HG03558 (cell line): ENCODE results near the gene DMAC2.
"Not testable (repeated sequence)": the region's sequence is repeated elsewhere in the genome, so short reads cannot be mapped to it uniquely, and the experiment has no call there.

ENCODE experiments used
- ATAC-seq: cut with Tn5 transposase; IDR thresholded peaks from one replicate; pipeline ENCODE4 v1.9.1; 2021; ENCODE audit warnings: moderate number of reproducible peaks; ENCODE audit not compliant: unreplicated experiment; ENCODE audit errors: extremely low read depth

Gene DMAC2

GRCh38 chr19:41424335-41425173 lies 15.2 kb downstream of the DMAC2 start:
- ATAC-seq = no peak

DNA sequence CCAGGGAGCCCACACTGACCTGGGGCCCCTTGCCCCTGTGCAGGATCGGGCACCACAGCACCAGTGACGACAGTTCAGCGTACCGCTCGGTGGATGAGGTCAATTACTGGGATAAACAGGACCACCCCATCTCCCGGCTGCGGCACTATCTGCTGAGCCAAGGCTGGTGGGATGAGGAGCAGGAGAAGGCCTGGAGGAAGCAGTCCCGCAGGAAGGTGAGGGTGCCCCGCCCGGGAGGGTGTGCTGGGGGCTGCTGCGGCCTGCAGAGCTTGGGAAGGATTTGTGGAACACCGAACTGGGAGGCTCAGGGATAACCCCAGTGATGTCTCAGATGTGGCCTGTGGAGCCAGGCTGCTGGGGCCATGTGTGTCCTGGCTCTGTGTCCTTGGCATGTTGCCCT lies 16.8 kb downstream of the DMAC2 start:
- no peak for ATAC-seq

GRCh38 chr19:41422456-41422855 lies 17.3 kb downstream of the DMAC2 start:
- ATAC-seq = no peak

GRCh38 chr19:41421973-41422372 lies 17.7 kb downstream of the DMAC2 start:
- ATAC-seq = no peak

GRCh38 chr19:41421314-41421713 lies 18.4 kb downstream of the DMAC2 start:
- no peak for ATAC-seq

DNA sequence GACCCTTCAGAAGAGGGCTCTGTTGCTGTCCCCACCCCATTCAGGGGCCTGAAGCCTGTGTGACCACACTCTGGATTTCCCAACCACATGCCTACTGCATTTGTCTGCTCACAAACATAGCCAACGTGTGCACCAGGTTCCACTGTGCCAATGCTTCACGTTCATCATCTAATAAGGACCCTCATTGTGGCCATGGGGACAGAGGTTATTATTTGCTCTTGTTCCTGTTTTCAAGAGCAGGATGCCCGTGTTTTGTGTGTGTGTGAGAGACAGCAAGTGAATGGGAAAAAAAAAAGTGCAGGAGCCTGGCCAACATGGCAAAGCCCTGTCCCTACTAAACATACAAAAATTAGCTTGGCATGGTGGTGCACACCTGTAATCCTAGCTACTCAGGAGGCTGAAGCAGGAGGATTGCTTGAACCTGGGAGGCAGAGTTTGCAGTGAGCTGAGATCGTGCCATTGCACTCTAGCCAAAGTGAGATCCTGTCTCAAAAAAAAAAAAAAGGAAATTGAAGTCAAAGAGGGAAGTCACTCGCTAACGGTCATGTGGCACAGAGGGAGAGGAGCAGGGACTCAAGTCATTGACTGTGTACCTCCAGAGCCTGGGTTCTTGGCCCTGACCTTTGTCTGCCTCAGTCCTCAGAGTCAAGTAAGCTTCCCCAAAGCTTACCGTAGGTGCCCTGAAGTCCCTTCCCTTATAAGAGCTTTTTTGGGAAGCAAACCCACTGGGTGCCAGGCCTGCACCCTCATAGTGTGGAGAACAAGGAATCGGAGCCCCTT lies 19.4 kb downstream of the DMAC2 start:
- no peak for ATAC-seq

- ATAC-seq = no peak
Measured at GRCh38 chr19:41416194-41416674, 23.5 kb downstream of the DMAC2 start.

DNA sequence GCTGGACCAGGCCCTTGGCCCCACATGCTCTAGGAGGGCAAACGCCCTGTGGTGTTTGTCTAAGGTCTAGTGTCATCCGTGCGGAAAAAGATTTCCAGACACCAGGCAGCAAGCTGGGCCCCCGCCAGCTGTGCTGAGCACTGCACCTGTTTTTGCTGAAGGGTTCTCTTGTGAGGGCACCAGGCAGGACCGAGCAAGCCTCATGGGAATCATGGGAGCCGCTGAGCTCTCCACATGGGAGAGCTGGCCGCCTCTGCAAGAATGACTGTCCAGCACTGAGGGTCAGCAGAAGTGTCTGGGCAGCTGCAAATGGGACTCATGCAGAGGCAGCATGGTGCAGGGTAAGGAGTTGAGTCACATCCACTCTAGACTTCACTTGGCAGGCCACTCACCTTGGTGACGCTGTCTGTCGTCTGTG lies 24.5 kb downstream of the DMAC2 start:
- ATAC-seq = no peak

DNA sequence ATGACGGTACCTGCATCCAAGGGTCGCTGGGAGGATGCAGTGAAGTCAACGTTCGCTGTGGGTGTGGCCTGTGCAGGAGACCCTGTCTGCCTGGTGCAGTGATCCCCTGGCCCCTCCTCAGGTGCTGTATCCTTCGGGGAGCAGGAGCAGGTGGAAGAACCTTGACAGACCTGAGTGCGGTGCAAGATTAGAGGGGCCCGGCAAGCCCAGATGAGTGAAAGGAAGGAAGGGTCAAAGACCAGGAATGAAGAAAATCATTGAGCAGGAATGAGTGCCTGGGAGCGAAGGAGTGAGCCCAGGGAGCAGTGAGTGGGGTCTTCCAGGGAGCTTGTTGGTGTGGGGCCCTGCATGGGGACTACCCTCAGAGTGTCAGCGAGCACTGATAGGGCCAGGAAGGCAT lies 25.3 kb downstream of the DMAC2 start:
- no peak for ATAC-seq

- ATAC-seq = no peak
Measured at GRCh38 chr19:41413947-41414346, 25.8 kb downstream of the DMAC2 start.

GRCh38 chr19:41412953-41413352 lies 26.8 kb downstream of the DMAC2 start:
- no peak for ATAC-seq

DNA sequence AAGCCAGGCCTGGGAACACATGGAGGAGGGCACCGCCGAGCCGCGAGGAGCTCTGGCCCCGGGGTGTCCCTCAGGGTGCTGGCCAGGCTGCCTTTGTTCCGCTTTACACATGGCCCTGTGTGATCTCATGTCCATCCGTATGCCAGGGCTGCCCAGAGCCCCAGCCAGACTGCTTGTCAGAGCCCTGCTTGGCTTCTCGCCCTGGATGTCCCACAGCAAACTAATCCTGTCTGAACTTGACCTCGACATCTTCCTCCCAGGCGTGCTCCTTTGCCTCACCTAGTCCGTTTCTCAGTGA lies 27.8 kb downstream of the DMAC2 start:
- ATAC-seq = no peak

GRCh38 chr19:41411100-41411967 lies 28.4 kb downstream of the DMAC2 start:
- no peak for ATAC-seq

- no peak for ATAC-seq
Measured at GRCh38 chr19:41410336-41411054, 29.2 kb downstream of the DMAC2 start.

GRCh38 chr19:41409288-41409687 lies 30.4 kb downstream of the DMAC2 start:
- ATAC-seq = no peak

DNA sequence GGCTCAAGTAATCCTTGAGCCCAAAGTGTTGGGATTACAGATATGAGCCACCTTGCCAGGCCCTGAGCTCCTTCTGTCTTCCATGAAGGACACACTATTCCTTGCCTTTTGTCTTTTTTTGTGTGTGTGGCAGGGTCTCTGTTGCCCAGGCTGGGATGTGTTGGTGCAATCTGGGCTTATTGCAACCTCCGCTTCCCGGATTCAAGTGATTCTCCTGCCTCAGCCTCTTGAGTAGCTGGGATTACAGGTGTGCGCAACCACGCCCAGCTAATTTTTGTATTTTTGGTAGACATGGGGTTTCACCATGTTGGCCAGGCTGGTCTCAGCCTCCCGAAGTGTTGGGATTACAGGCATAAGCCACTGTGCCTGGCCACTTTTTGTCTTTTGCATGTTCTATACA lies 30.9 kb downstream of the DMAC2 start:
- not testable (repeated sequence) for ATAC-seq

DNA sequence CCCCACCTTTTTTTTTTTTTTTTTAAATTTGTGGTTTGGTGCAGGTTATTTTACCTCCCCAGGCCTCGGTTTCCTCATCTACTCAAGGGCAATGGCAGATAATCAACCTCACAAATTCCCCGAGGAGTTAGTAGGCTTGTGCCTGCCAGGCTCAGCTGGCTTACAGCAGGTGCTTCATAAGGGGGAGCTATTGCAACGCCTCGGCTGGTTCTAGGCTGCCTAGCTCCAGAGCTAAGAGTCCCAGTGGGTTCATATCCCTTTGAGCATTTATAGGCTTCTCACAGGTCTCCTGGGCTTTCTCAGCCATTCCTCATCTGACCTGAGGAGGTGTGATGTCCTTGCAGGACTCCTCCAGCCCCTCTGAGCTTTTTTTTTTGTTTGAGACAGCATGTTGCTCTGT lies 31.5 kb downstream of the DMAC2 start:
- no peak for ATAC-seq

DNA sequence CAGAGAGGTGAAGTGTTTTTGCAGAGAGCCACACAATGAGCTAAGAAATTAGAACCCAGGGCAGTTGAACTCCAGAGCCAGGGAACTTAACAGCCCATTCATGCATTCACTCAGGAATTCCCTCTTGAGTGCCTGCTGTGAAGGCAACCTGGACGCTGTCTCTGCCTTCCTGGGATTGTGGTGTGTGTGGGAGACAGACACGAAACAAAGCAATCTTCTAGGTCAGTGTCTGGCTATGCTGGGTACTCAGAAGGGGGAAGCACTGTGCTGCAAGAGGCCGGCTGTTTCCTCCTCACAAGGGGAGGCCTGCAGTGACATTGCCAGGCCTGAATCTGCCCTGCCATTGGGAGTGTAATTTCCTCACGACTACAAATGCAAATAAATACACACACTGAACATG lies 32.4 kb downstream of the DMAC2 start:
- ATAC-seq = no peak

GRCh38 chr19:41405776-41406175 lies 33.9 kb downstream of the DMAC2 start:
- ATAC-seq = no peak
